NCI-H510A treated with DMSO at 0.1 percent for 48 hours (cell line): ENCODE measurements around the gene PDK2.
A peak's percentile ranks its signal among the peaks of the same experiment; 100 is the strongest.

ENCODE experiments used
- DNase-seq: peaks from one replicate; lab custom pipeline; 2025; lab: John Stamatoyannopoulos, UW

The PDK2 gene

DNA sequence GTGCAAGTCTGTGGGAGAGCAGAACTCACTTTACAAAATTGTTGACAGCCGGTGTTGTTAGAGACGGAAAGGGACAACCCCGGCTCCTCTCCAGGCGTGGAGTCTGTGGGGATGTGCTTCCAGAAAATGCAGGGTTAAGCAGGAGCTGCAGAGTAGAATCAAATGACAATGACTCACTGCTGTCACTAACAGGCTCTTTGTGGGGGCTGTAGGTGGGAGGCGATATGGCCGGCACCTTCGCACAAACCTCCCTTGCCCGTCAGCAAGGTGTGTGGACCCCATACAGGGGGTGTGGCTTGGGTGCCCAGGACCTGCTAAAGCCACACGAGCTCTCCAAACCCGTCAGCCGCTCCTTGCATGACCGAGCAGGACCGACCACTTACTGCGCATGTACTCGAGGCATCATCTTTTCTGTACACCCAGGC, 5.8 kb downstream of the PDK2 start:
- DNase-seq, result peak; percentile 31

DNA sequence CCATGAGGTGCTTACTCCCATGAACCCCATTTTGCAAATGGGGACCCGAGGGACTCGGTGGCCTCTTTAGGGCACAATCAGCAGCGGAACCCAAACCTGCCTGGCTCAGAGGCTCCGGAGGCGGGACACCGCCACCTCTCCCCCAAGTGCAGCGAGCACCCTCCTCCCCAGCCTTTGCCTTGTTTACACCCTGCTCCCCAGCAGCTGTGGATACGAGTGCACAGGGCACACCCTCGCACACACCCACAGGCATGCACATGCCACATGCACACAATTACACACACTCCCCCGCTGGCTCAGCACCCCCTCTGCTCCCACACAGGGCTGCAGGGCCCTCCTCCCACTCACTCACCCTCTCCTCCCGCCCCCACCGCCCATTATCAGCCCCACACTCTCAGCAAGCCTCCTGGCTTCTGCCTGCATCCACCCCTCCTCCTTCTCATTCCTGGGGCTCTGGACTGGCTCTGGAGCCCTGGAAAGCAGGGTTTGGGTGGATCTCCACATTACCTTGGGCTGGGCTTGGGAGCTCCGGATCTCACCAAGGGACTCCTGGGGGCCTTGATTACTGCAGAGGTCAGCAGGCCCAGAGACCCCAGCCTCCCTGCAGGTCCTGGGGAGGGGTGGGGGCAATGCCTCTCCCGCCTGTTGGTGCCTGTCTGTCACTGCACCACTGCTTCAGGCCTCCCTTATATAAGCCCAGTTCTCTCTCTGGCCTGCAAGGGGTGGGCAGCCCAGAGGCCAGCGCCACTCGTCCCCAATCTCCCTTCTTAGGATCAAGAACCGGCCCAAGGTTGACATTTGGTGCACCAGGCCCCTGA, 6.4 kb downstream of the PDK2 start:
- peak; percentile 15 for DNase-seq

GRCh38 chr17:50102164-50102991, 7.2 kb downstream of the PDK2 start:
- DNase-seq, result peak; percentile 65

DNA sequence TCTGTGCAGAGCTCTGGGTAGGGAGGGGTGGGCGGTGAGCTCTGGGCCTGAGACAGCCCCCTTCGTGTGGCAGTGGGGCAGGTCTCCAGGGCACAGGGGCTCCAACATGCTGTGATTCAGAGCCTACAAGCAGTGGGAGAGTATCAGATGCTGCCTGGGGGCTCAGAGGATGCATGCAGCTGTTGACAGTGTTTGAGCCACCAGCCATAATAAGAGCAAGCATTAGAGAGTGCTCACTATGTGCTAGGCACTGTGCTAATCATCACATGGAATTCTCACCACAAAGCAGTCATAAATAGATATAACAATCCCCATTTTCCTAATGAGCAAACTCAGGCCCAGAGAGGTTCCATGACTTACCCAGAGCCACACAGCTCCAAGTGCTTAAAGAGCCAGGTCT, 8.1 kb downstream of the PDK2 start:
- DNase-seq, result no peak

- DNase-seq, result no peak
These were observed 8.8 kb downstream of the PDK2 start for GRCh38 chr17:50103941-50104340.

DNA sequence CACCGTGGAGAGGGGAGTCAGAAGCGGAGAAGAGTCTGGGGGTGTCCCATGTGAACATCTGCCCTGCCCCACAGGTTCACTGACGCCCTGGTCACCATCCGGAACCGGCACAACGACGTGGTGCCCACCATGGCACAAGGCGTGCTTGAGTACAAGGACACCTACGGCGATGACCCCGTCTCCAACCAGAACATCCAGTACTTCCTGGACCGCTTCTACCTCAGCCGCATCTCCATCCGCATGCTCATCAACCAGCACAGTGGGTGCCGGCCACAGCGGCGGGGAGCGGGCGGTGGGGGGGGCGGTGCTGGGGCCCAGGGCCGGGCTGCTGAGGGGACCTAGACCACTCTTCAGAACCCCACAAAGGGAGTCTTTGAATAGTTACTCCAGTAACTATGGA, 10.7 kb downstream of the PDK2 start:
- no peak for DNase-seq

DNA sequence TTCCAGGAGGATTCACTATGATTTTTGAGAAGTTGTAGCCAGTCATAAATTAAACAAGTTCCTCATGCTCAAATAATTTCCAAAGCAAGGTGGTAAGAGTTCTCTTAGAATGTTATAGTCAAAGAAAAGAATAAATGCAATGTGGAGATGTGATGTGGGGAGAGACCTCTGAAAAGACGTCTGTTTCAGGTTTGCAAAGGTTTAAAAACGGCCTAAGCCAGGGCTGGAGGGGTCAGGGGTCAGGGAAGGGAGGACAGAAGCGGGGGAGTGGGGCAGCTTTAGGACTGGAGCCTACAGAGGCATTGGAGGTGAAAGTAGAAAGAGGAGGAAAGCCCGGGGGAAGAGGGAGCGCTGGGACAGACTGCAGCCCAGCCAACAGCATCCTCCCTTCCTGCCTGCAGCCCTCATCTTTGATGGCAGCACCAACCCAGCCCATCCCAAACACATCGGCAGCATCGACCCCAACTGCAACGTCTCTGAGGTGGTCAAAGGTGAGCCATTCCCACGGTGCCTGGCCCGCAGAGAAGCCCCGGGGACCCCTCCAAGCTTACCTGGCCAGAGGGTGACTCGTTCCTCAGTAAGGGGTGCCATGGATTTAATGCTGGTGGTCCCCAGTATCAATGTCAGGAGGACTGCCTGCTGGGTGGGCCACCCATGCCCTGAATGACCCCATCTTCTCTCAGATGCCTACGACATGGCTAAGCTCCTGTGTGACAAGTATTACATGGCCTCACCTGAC, 11.4 kb downstream of the PDK2 start:
- DNase-seq, result no peak

GRCh38 chr17:50107790-50108414, 12.8 kb downstream of the PDK2 start:
- no peak for DNase-seq

- no peak for DNase-seq
These were observed 13.4 kb downstream of the PDK2 start for GRCh38 chr17:50108556-50108955.

DNA sequence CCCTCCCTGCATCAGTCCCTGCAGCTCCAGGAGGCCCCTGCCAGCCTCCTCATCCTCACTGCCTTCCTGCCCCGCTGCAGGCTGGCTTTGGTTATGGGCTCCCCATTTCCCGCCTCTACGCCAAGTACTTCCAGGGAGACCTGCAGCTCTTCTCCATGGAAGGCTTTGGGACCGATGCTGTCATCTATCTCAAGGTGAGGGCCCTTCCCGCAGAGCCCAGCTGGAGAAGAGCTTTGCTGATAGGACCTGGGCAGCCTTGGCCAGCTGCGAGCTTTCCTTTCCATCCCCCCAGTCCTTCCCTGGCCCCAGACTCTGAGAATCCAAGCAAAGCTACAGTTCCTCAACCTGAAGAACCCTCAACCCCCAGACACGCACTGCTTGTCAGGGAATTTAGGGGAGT, 14.1 kb downstream of the PDK2 start:
- no peak for DNase-seq

DNA sequence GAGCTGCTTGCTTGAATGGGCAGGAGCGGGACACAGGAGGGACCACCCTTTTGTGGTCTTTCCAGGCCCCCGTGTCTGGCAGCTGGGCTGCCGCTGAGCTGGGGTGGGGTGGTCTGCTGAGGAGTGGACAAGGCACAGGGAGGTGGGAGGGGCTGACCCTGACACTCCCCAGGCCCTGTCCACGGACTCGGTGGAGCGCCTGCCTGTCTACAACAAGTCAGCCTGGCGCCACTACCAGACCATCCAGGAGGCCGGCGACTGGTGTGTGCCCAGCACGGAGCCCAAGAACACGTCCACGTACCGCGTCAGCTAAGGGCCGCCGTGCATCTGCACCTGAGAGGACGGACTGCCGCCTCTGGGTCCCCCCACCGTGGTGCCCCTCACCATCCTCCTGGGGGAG, 14.6 kb downstream of the PDK2 start:
- no peak for DNase-seq

- DNase-seq, result no peak
These were observed 15.6 kb downstream of the PDK2 start for GRCh38 chr17:50110591-50111349.

- DNase-seq, result no peak
These were observed 16.8 kb downstream of the PDK2 start for GRCh38 chr17:50111673-50112655.

DNA sequence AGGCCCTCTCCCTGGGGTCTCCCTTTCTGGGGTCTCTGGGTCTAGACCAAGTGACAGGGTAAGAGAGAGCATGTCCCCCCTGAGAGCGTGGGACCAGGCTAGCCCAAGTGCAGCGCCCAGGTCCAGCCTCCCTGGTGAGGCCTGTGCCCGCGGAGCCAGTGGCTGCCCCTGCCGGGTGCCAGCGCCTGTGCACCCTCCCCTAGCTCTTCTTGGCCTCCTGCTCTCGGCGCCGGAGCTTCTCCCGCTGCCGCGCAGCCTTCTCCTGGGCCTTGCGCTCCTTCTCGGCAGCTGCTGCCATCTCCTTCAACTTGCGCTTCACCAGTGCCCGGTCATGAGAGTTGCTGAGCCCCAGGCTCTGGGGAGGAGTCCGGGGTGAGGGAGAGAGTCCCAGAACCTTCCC, 17.5 kb downstream of the PDK2 start:
- DNase-seq, result no peak

DNA sequence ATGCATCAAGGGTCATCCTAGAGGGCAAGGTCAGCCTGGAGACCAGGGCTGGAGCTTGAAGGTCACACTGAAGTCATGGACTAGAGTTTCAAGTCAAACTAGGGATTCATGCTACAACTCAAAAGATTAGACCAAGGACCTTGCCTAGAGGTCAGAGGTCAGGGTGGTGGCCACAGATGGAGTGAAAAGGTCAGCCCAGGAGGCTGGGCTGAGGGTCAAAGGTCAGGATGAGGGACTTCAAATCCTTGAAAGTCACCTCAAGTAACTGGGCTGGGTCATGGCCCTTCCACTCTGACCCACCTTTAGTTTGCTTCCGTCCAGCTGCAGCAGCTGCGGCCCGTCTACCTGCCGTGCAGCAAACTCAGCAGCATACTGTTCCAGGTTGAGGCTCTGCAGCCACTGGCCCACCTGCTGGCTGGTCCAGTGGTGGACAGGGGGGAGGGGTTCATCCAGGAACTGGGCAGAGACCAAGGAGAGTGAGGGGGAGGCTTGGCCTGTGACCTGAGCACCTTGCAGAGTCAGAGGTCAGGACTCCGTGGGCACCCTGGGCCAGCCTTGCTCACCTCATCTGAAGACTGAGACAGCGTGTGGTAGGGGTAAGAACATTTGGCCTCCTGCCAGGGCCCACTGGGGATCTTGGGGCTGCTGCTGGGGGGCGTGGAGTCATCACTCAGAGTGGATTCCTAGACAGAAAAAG, 18.6 kb downstream of the PDK2 start:
- no peak for DNase-seq

DNA sequence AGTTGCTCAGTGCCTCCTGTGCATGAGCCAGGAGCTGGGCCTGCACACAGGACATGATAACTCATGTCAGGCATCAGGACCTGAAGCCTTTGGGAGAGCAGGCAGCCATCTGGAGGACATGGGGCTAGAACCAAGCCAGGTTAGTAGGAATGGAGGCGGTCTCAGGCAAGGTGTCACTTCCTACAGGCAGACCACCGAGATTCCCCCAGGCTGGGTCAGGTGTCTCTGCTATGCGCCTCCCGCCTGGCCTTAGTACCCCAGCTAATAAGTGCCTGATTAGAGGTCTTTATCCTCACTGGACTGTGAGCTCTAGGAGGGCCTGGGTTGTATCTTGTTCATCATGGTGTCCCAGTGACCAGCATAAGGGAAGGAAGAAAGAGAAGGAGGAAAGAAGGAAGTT, 19.2 kb downstream of the PDK2 start:
- DNase-seq, result no peak

- DNase-seq, result peak; percentile 82
These were observed 19.8 kb downstream of the PDK2 start for GRCh38 chr17:50114849-50115357.

- DNase-seq, result no peak
These were observed 20.6 kb downstream of the PDK2 start for GRCh38 chr17:50115756-50116155.
